Measurements from ENCODE around the gene VAV2. TPM values are rescaled to one million over a fixed set of nuclear protein-coding genes. Genes with fewer than 3 reads are reported as not detected.
A peak's percentile ranks its signal among the peaks of the same experiment; 100 is the strongest.

The VAV2 gene
- total RNA-seq, 1 donor from 2014 or later, result 12.7 TPM

DNA sequence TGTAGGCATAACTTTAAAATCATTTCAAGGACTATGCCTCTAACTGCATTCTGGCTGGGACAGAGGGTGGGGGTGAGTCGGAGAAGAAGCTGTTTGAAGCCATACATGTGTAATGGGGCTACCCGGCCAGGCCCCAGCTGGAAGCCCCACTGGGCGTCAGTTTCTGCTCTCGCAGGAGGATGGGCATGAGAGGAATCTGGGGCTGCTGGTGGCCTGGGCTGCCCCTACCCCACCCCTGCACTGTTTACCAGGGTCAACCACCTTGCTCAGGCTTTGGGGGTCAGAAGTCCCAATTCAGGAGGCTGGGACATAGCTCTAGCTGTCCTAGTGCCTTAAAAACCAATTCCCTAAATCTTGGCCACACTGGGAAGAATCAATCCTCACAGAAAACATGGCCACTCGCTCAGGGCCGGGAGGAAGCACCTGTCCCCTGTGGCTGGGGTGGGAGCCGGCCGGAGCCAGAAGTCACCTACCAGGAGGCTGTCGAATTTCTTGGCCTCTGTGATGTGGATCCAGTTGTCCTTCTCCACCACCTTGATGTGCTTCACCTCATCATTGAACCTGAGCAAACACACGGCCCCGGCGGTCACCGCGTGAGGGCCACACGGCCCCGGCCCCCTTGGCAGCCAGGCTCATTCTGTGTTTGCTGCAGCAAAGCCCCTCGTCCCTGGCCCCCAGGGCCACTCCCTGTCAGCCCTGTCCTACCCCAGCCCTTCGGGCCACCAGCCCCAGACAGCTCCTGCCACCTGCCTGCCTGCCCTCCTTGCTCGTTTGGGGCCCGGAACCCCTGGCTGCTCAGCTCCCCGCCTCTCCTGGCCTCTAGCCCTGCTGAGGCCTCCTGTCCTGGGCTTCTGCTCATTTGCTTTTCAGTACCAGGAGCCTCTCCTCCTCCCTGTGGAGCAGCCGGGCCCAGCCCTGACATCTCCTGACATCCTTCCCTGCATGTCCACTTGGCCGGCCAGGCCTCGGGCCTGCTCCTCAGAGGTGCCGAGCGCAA lies 220.3 kb downstream of the VAV2 start:
- intact Hi-C loops (cut with DNase I), result no loop called here
- Histone ChIP-seq H3K4me1 (no peaks in the 10 kb centered on the region), H3K27ac (no peak overlapping the region), H3K36me3 (peaks cover 44 to 74% of the 10 kb centered on the region in 2 donors), H3K9me3 (peaks cover 0 to 6% of the 10 kb centered on the region in 2 donors), H3K27me3 (no peaks in the 10 kb centered on the region), H3K4me3 (no peak overlapping the region)
- peak in 1 of 2 donors; percentile 59 for DNase-seq (ENCODE audit: low spot score in 2 of 2)
- no peak for TF ChIP-seq CTCF (IDR thresholded peaks at IDR 0.05)

DNA sequence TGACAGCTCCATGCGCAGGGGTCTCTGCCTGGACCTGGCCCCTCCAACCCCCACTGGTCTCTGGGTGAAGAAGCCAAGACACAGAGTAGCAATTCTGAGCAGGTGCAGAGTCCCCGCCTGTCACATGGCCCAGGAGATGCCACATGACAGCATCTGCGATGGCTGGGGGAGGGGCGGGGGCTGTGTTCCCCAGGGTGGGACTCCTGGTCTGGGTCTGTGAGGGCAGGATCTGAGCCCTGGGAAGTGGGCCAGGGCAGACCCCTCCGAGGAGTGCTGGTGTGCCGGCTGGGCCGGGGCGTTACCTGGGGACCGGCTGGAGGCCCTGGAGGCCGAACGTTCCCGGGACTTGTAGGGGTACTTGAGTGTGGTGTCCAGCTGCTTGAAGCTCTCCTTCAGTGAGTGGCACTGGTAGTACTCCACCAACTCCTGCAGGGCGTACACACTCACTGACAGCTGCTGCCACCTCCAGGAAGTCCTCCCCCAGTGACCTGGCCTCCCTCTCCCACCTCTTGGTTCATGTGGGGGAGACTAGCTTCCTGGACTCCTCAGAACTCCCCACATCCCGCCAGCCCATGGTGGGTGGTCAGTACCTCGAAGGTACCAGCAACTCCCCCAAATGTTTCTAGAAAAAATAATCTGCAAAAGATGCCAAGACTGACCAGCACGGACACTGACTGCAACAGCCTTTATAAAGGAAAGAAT lies 221.9 kb downstream of the VAV2 start:
- H3K36me3 ChIP-seq, result peaks cover 31 to 63% of the 10 kb centered on the region in 2 donors
- intact Hi-C loops (cut with DNase I), result no loop called here
- peak in 1 of 2 donors; percentile 61 for DNase-seq (ENCODE audit: low spot score in 2 of 2)

DNA sequence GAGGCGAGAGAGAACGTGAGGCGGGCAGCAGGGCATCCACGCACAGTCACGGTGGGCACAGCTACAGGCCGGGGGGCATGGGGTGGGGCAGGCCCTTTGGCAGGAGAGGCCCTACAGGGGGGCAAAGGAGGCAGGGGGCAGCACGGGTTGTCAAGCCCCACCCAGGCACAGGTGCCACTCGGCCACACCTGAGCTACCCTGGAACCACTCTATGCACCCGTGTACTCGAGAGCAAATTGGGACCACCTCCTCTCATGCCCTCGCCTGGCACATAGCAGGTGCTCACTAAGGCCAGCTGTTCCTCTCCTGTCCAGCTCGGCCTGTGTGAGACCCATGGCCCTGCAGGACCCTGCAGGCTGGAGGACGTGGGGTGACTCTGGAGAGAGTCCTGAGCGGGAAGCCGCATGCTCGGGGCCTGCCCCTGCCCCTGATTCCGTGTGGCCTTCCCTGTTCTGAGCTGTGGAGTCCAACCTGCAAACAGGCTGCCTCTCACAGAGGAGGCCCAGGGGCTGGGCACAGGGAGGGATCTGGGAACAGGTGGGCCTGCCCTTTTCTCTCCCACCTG lies 222.5 kb downstream of the VAV2 start:
- intact Hi-C loops (cut with DNase I), result no loop called here
- H3K4me1 ChIP-seq, result no peaks in the 10 kb centered on the region
- TF ChIP-seq CTCF (IDR thresholded peaks at IDR 0.05), result no peak
- no peak overlapping the region for H3K27ac ChIP-seq
- H3K27me3 ChIP-seq, result no peaks in the 10 kb centered on the region
- peaks cover 25 to 56% of the 10 kb centered on the region in 2 donors for H3K36me3 ChIP-seq
- no peak overlapping the region for H3K4me3 ChIP-seq
- no peak for DNase-seq (ENCODE audit: low spot score in 2 of 2)
- H3K9me3 ChIP-seq, result peaks cover 0 to 6% of the 10 kb centered on the region in 2 donors

More for the DNA sequence above, 221.9 kb downstream of the VAV2 start:
- H3K27me3 ChIP-seq, result no peaks in the 10 kb centered on the region
- H3K4me1 ChIP-seq, result no peaks in the 10 kb centered on the region
- H3K9me3 ChIP-seq, result peaks cover 0 to 6% of the 10 kb centered on the region in 2 donors
- H3K4me3 ChIP-seq, result no peak overlapping the region
- no peak overlapping the region for H3K27ac ChIP-seq
- TF ChIP-seq CTCF (IDR thresholded peaks at IDR 0.05), result no peak

DNA sequence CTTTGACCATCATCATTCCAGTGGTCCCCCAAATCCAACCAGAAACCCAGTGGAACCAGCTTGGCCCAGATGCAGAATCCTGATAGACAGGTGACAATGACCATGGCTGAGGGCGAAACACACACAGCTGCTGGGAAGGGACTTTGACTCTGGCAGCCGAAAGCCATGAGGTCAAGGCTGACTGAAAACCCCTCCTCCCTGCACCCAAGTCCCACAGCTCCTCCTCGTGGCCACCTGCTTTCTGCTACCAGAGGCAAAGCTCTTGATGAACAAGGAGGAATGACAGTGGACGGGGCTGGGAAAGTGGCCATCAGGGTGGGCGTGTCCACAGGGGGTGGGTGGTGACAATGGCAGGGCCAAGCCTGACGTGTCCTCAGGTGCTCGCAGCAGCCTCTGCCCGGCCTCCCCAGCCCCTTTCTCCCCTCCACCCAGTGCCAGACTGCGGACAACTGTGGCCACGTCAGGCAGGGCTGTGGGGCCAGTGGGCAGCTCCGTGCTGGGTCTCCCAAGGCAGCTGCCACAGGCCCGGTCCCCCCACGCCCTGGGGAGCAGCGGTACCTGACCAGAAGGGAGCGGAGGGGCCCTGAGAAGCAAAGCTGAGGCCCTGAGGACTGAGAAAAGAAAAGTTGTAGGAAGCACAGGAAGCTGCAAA lies 223.1 kb downstream of the VAV2 start:
- Histone ChIP-seq H3K9me3 (peaks cover 0 to 6% of the 10 kb centered on the region in 2 donors), H3K4me1 (no peaks in the 10 kb centered on the region), H3K36me3 (peaks cover 19 to 50% of the 10 kb centered on the region in 2 donors), H3K27ac (no peak overlapping the region), H3K4me3 (no peak overlapping the region), H3K27me3 (no peaks in the 10 kb centered on the region)
- TF ChIP-seq CTCF (IDR thresholded peaks at IDR 0.05), result no peak
- DNase-seq (ENCODE audit: low spot score in 2 of 2), result peak in 1 of 2 donors; percentile 61
- intact Hi-C loops (cut with DNase I), result no loop called here

GRCh38 chr9:133768371-133768858 lies 223.7 kb downstream of the VAV2 start:
- no peak overlapping the region for H3K4me3 ChIP-seq
- no peaks in the 10 kb centered on the region for H3K4me1 ChIP-seq
- no peak for TF ChIP-seq CTCF (IDR thresholded peaks at IDR 0.05)
- no peaks in the 10 kb centered on the region for H3K27me3 ChIP-seq
- peaks cover 0 to 6% of the 10 kb centered on the region in 2 donors for H3K9me3 ChIP-seq
- no peak overlapping the region for H3K27ac ChIP-seq
- peaks cover 21 to 53% of the 10 kb centered on the region in 2 donors for H3K36me3 ChIP-seq
- DNase-seq (ENCODE audit: low spot score in 2 of 2), result peak in 1 of 2 donors; percentile 52
- intact Hi-C loops (cut with DNase I), result no loop called here
